NCI-H1417 treated with DMSO at 0.1 percent for 48 hours (cell line): ENCODE measurements around the gene MBD3.
"Not testable (repeated sequence)": the region's sequence is repeated elsewhere in the genome, so short reads cannot be mapped to it uniquely, and the experiment has no call there.

Experiments used
- DNase-seq: peaks from one replicate; lab custom pipeline; 2025; lab: John Stamatoyannopoulos, UW

Gene MBD3

DNA sequence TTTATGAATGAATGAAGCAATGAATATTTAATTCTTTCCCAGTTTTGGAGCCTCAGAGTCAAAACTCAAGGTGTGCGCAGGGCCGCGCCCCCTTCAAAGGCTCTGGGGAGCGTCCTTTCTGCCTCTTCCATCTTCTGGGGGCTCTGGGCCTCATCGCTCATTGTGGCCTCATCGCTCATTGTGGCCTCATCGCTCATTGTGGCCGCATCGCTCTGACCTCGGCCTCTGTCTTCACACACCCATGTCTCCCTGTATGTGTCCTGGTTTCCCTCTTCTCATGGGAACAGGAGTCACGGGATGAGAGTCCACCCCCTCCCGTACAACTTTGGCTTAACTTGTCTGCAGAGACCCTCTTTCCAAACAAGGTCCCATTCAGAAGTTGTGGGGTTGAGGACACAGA, 21.3 kb downstream of the MBD3 start:
- DNase-seq: no peak

DNA sequence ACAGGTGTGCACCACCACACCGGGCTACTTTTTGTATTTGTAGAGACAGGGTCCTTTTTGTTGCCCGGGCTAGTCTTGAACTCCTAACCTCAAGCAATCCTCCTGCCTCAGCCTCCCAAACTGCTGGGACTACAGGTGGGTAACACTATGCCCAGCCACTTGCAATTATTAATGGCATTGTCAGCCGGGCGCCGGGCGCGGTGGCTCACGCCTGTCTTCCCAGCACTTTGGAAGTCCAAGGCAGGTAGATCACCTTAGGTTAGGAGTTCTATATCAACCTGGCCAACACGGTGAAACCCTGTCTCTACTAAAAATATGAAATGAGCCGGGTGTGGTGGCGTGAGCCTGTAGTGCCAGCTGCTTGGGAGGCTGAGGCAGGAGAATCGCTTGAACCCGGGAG, 21.8 kb downstream of the MBD3 start:
- DNase-seq: no peak

GRCh38 chr19:1569997-1570396, 22.7 kb downstream of the MBD3 start:
- no peak for DNase-seq

GRCh38 chr19:1568320-1569019, 24.2 kb downstream of the MBD3 start, which contains the start of gene MEX3D:
TSS of gene MEX3D (minus strand) at chr19:1568325. CDS start at chr19:1568058, 267 bp downstream.
- DNase-seq: peak; percentile 24

DNA sequence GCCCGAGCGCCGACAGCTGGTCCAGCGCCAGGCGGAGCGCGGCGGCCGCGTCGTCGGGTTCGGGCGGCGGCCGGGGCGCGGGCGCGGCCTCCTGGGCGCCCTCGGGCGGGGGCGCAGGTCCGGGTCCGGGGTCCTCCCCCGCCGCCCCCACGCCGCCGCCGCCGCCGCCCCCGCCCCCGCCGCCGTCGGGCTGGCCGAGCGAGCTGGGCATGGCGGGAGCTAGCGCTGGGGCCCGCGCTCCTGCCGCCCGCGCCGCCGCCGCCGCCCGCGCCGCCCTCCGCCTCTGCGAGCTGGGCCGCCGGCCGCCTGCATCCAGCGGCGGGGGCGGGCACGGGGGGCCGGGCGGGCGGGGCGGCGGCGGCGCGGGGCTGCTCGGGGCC, 24.8 kb downstream of the MBD3 start:
- no peak for DNase-seq

- DNase-seq: no peak
Observed at GRCh38 chr19:1567116-1567847, 25.4 kb downstream of the MBD3 start.

DNA sequence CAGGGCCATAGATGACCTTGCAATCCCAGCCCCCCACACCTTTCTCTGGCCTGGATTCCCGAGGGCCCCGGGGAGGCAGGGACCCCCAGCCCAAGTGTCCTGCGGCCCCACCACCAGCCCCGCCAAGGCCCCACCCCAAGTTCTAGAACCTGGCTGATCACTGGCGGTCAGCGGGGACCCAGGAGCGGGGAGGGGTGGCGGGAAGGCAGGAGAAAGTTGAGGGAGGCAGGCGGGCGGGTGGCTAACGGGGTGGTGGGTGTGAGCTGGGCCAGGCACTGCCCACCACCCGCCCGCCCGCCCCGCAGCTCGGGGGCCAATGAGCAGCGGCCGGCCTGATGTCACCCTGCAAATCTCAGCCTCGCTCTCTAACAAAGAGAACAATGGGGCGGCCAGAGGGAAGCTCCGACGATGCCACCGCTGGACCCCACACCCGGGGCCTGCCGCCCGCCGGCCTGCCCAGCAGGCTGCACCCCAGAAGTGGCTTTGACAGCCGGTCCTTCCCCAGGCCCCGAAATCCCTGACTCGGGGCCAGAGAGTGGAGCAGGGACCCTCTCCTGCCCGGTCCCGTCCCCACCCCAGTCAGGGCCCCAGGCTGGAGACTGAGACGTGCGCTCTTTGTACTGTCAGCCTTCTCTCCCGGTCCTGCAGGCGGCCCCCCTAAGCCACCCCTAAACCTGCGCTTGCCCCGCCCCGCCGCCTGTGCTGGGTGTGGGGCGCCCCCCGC, 26.1 kb downstream of the MBD3 start:
- DNase-seq: peak; percentile 35

GRCh38 chr19:1563251-1563650, 29.4 kb downstream of the MBD3 start:
- no peak for DNase-seq

GRCh38 chr19:1561236-1561842, 31.3 kb downstream of the MBD3 start:
- DNase-seq: no peak

DNA sequence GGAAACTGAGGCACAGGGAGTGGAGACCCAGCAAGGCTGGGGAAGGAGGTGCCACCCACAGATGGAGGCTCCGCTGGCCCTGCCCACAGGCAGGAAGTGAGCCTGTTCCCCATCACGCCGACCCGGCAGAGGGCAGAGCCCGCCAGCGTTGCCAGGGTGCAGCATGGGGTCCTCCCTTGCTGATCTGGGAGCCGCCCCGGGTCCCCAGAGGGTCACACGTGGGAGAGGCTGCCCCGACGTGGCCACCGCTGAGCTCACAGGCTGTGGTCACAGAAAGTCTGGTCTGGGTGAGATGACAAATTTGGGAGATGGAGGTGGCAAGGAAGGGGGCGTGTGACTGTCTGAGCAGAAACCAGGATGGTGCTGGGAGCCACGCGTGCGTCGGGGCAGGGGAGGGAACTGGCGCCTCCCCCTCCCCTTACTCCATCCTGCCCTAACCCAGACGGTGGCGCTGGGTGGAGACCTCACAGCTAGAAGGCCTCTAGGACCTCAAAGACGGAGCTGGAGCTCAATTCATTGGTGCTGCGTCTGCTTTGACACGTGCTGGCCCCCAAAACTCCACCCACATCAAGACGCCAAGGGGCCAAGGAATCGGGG, 32.3 kb downstream of the MBD3 start:
- no peak for DNase-seq

DNA sequence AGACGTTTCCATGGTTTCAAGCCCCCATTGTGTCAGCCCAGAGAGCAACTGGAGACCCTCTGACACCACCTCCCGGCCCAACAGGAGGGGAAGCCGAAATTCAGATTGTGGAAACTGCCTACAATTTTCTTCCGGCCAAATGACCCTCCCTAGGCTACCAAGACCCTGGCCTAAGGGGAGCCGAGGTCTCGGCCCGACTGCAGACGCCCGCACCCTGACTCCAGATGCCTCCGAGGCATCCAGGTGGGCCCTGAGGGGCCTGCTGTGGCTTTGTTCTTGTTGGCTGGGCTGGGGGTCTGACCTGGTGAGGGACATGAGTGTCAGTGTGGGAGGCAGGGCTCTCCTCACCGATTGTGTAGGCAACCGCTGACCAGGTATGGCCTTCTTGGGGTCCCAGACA, 34.1 kb downstream of the MBD3 start:
- no peak for DNase-seq

GRCh38 chr19:1556390-1557070, 36.1 kb downstream of the MBD3 start:
- no peak for DNase-seq

DNA sequence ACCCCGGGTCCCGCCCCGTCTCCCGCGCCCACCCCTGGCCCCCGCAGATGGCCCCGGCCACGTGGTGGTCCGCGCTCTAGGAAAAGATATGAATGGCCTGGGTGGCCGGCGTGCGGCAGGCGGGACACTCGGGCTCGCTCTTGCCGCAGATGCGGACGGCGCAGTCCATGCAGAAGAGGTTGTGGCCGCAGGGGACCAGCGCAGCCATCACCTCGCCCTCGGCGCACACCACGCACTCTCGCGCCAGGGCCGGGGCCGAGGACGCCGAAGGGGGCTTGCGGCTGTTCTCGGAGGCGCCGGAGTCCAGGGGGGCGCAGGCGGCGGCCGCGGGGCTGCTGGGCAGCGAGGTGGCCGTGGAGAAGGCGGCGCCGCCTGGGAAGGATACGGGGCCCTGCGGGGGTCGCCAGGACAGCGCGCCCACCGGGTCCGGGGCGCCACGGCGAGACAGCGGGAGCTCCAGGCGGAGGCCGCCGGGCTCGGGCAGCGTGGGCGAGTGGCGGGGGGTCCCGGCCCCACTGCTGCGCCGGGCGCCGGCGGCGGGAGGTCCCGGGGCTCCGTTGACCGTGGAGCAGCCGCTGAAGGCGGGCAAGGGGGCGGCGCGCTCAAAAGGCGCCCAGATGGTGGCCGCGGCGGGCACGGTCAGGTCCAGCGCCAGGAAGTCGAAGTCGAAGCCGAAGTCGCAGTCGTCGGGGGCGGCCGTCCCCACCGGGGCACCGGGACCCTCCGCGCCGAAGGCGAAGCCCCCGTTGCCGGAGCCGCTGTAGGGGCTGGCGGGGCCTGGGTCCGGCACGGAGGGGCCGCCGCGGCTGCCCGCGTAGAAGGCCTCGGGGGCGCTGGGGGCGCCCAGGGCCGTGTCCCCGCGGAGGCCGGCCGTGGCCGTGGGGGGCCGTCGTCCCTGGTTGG, 36.9 kb downstream of the MBD3 start:
- no peak for DNase-seq

- DNase-seq: no peak
Observed at GRCh38 chr19:1554968-1555367, 37.7 kb downstream of the MBD3 start.

- DNase-seq: no peak
Observed at GRCh38 chr19:1553415-1553814, 39.2 kb downstream of the MBD3 start.

DNA sequence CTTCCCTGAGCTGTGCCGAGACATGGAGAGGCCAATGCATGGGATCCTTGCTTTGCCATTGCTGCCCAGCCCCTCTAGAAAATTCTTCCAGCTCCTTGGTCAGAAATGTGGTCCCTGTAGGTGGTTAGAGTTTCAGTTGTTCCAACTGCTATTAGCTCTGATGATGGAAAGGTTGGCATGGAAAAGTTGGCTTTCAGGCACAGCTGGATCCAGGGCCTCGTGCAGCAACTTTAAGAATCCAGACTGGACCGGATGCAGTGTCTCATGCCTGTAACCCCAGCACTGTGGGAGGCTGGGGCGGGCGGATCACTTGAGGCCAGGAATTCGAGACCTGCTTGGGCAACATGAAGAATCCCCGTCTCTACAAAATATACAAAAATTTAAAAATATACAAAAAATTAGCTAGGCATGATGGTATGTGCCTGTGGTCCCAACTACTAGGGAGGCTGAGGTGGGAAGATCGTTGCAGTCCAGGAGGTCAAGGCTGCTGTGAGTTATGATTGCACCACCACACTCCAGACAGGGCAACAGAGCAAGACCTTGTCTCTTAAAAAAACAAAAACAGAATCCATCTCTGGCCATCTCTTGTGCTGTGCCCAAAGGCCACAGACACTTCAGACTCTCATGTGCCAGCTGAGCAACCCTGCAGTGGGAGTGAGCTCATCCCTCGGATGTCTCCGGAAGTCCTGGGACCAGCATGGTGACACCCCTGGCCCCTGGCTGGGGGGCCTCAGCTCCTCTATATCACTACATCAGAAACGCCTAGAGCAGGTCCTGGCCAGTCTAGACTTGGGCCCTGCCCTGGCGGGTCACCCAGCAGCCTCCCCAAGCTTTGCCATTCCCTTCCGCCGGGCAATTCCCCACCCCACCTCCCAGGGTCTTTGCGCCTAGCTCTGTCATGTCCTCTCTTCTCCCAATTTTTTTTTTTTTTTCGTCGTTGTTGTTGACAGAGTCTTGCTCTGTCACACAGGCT, 41.3 kb downstream of the MBD3 start:
- no peak for DNase-seq

DNA sequence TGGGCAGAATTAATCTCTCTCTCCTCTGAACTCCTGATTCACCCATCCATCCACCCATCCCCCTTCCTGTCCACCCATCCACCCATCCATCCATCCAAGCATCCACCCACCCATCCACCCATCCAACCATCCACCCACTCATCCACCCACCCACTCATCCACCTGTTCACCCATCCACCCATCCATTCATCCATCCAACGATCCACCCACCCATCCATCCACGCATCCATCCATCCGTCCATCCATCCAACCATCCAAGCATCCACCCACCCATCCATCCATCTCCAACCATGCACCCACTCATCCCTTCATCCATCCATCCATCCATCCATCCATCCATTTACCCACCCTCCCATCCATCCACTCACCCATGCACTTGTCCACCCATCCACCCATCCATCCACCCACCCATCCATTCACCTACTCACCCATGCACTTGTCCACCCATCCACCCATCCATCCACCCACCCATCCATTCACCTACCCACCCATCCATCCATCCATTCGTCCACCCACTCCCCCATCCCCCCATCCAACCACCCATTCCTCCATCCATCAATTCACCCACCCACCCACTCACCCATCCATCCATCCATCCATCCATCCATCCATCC, 43.2 kb downstream of the MBD3 start:
- DNase-seq: no peak

- DNase-seq: no peak
Observed at GRCh38 chr19:1540365-1540925, 52.2 kb downstream of the MBD3 start.

GRCh38 chr19:1539749-1540148, 52.9 kb downstream of the MBD3 start:
- DNase-seq: not testable (repeated sequence)
